ENCODE results near the gene NCBP2L. TPM values are rescaled to one million over a fixed set of nuclear protein-coding genes. Genes with fewer than 3 reads are reported as not detected.
A peak's percentile ranks its signal among the peaks of the same experiment; 100 is the strongest.

Gene NCBP2L
- total RNA-seq, 2 experiments from 2014 or later = not detected

- TF ChIP-seq, protein P1, sequence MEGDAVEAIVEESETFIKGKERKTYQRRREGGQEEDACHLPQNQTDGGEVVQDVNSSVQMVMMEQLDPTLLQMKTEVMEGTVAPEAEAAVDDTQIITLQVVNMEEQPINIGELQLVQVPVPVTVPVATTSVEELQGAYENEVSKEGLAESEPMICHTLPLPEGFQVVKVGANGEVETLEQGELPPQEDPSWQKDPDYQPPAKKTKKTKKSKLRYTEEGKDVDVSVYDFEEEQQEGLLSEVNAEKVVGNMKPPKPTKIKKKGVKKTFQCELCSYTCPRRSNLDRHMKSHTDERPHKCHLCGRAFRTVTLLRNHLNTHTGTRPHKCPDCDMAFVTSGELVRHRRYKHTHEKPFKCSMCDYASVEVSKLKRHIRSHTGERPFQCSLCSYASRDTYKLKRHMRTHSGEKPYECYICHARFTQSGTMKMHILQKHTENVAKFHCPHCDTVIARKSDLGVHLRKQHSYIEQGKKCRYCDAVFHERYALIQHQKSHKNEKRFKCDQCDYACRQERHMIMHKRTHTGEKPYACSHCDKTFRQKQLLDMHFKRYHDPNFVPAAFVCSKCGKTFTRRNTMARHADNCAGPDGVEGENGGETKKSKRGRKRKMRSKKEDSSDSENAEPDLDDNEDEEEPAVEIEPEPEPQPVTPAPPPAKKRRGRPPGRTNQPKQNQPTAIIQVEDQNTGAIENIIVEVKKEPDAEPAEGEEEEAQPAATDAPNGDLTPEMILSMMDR (IDR thresholded peaks at IDR 0.05) = no peak
- CTCF ChIA-PET = interaction anchor here (1.3 to 4.9 kb wide), 4 partner anchors 57 to 117 kb away, joined by 3 to 92 read pairs (median 44); no protein-coding TSS in a partner anchor
- Mint-ChIP-seq H3K4me1 (ENCODE audit: low read depth) (peaks cover 32% of the 10 kb centered on the region), H3K36me3 (ENCODE audit: low read depth) (peaks cover 17% of the 10 kb centered on the region), H3K27ac (peak overlapping the region; percentile 80), H3K27me3 (no peaks in the 10 kb centered on the region), H3K4me3 (peak overlapping the region; percentile 87), H3K9me3 (no peaks in the 10 kb centered on the region)
- H3K4me3 ChIP-seq (ENCODE audit: low read length) = peak overlapping the region; percentile 72
- no peaks in the 10 kb centered on the region for H3K36me3 ChIP-seq (ENCODE audit: insufficient read depth, low read length)
- POLR2A ChIA-PET = interaction anchor here (1.1 to 4.6 kb wide), 9 partner anchors 31 to 147 kb away, joined by 3 to 68 read pairs (median 18); partner anchors contain the start of gene PRPS1
- intact Hi-C loops (cut with DNase I, micrococcal nuclease) = loop anchor here in 1 of 2 experiments (2.0 to 10.0 kb wide), 7 partner anchors 32 to 878 kb away; partner anchors contain the start of genes MID2 and RBM41
- peak in 4 of 14 experiments; percentile 4 to 24 (median 12) for DNase-seq
- no peak for ATAC-seq (ENCODE audit: poor library complexity)
- H3K27me3 ChIP-seq (ENCODE audit: control insufficient read depth in 1 of 2, insufficient read depth in 2 of 2, low read length in 2 of 2) = no peaks in the 10 kb centered on the region
- no peak overlapping the region for H3K27ac ChIP-seq (ENCODE audit: low read depth in 1 of 2, low read length in 2 of 2)
- H3K9me3 ChIP-seq (ENCODE audit: control insufficient read depth in 1 of 2, insufficient read depth in 1 of 2, low read length in 2 of 2) = no peaks in the 10 kb centered on the region
- peaks cover 20% of the 10 kb centered on the region for H3K4me1 ChIP-seq (ENCODE audit: insufficient read depth, low read length)
Measured at GRCh38 chrX:107775000-107775733, 2.4 kb upstream of the NCBP2L start.

DNA sequence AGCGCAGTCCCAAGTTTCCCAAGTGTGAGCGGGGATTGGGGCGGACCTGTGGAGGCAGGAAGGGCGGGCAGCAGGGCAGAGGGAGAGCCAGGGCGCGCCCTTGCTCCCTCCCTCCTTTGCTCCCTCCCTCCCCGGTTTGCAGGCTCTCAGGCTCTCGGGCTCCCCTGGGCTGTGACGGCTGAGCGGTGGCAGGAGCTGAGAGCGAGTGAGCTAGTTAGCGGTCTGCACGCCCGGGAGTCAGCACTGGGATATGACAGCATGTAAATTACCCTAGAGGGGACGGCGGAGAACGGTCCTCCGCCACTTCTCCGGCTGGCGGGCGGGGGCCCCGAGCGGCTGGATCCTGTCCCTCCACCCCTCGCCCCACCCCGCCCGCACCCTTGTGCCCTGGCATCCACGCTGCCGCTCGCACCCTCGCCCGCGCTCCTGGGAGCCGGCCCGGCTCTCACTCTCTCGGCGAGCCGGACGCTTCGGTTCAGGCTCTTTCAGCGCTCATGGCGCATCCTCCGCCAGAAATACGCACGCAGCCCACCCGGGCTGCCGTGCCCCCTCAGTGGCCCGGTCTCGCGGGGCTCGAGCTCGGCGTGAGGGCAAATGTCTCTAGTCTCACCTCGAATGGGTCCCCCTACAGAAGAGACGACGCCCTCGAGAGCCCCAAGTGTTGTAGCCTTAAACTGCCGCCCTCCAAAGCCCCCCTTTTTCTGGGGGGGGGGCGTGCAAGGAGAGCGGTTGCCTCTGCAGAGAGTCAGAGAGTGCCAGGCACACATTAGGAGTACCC lies 1.6 kb upstream of the NCBP2L start, which contains the start of gene TSC22D3:
Gene TSC22D3 (minus strand): TSS at position 54 of the 778 bp plus-strand sequence. CDS start 368 bp downstream, outside the sequence.
- no peaks in the 10 kb centered on the region for H3K27me3 ChIP-seq (ENCODE audit: control insufficient read depth in 1 of 2, insufficient read depth in 2 of 2, low read length in 2 of 2)
- Mint-ChIP-seq H3K9me3 (no peaks in the 10 kb centered on the region), H3K27me3 (no peaks in the 10 kb centered on the region), H3K4me1 (ENCODE audit: low read depth) (peaks cover 24% of the 10 kb centered on the region), H3K27ac (peak within 1 kb of the TSS; percentile 80), H3K4me3 (peak within 1 kb of the TSS; percentile 87), H3K36me3 (ENCODE audit: low read depth) (peaks cover 17% of the 10 kb centered on the region)
- peak within 1 kb of the TSS in 1 of 2 donors; percentile 60 for H3K27ac ChIP-seq (ENCODE audit: low read depth in 1 of 2, low read length in 2 of 2)
- peak within 1 kb of the TSS; percentile 72 for H3K4me3 ChIP-seq (ENCODE audit: low read length)
- intact Hi-C loops (cut with DNase I, micrococcal nuclease) = loop anchor here (1.0 to 10.0 kb wide), 9 partner anchors 33 to 879 kb away; partner anchors contain the start of genes MID2 (in 1 of the 2) and RBM41 (in 1 of the 2)
- POLR2A ChIA-PET = interaction anchor here (0.7 to 4.6 kb wide), 15 partner anchors 31 to 777 kb away, joined by 3 to 68 read pairs (median 7); partner anchors contain the start of gene PRPS1
- ATAC-seq (ENCODE audit: poor library complexity) = peak; percentile 81
- H3K4me1 ChIP-seq (ENCODE audit: insufficient read depth, low read length) = peaks cover 20% of the 10 kb centered on the region
- no peaks in the 10 kb centered on the region for H3K9me3 ChIP-seq (ENCODE audit: control insufficient read depth in 1 of 2, insufficient read depth in 1 of 2, low read length in 2 of 2)
- H3K36me3 ChIP-seq (ENCODE audit: insufficient read depth, low read length) = no peaks in the 10 kb centered on the region
- CTCF ChIA-PET = interaction anchor here (0.7 to 4.9 kb wide), 5 partner anchors 34 to 118 kb away, joined by 3 to 92 read pairs (median 31); no protein-coding TSS in a partner anchor
- TF ChIP-seq, protein P1 (IDR thresholded peaks at IDR 0.05) = no peak
- DNase-seq = peak; percentile 17 to 84 (median 44)

Measured in CD4-positive, alpha-beta T cell (primary cell).